ENCODE results near the gene DHX40. TPM values are rescaled to one million over a fixed set of nuclear protein-coding genes. Genes with fewer than 3 reads are reported as not detected.

Gene DHX40
- total and polyA plus RNA-seq, 9 donors, result 24.9 to 45.6 (median 36.9) TPM

DNA sequence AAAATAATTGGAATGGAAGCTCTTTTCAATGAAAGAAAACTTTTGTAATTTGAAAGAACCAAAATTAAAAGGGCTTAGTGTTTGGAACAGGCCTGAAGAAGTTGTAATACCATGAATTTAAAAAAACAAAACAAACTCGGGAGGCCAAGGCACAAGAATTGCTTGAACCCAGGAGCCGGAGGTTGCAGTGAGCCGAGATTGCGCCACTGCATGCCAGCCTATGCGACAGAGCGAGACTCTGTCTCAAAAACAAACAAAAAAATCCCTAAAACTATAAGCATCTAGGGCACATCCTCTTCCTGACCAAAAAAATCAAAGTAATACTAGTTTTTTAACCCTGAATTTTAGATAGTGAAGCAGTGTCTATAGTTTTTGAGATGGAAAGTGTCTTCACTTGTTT lies 67.0 kb downstream of the DHX40 start:
- H3K27ac ChIP-seq, result no peak overlapping the region
- WGBS, 3 donors, result 71 to 89% (median 75%) methylated on average over 6 of the region's 6 CpGs
- H3K4me3 ChIP-seq, result no peak overlapping the region
- no peaks in the 10 kb centered on the region for H3K9me3 ChIP-seq
- no peak for DNase-seq
- no peaks in the 10 kb centered on the region for H3K27me3 ChIP-seq
- intact Hi-C loops (cut with DNase I), result no loop called here
- peaks cover 11% of the 10 kb centered on the region for H3K4me1 ChIP-seq (ENCODE audit: insufficient read depth)
- no peaks in the 10 kb centered on the region for H3K36me3 ChIP-seq
- TF ChIP-seq POLR2A (IDR thresholded peaks at IDR 0.05) (no peak), EP300 (IDR thresholded peaks at IDR 0.05) (no peak)
- TF ChIP-seq, protein P1, sequence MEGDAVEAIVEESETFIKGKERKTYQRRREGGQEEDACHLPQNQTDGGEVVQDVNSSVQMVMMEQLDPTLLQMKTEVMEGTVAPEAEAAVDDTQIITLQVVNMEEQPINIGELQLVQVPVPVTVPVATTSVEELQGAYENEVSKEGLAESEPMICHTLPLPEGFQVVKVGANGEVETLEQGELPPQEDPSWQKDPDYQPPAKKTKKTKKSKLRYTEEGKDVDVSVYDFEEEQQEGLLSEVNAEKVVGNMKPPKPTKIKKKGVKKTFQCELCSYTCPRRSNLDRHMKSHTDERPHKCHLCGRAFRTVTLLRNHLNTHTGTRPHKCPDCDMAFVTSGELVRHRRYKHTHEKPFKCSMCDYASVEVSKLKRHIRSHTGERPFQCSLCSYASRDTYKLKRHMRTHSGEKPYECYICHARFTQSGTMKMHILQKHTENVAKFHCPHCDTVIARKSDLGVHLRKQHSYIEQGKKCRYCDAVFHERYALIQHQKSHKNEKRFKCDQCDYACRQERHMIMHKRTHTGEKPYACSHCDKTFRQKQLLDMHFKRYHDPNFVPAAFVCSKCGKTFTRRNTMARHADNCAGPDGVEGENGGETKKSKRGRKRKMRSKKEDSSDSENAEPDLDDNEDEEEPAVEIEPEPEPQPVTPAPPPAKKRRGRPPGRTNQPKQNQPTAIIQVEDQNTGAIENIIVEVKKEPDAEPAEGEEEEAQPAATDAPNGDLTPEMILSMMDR (IDR thresholded peaks at IDR 0.05), result no peak

DNA sequence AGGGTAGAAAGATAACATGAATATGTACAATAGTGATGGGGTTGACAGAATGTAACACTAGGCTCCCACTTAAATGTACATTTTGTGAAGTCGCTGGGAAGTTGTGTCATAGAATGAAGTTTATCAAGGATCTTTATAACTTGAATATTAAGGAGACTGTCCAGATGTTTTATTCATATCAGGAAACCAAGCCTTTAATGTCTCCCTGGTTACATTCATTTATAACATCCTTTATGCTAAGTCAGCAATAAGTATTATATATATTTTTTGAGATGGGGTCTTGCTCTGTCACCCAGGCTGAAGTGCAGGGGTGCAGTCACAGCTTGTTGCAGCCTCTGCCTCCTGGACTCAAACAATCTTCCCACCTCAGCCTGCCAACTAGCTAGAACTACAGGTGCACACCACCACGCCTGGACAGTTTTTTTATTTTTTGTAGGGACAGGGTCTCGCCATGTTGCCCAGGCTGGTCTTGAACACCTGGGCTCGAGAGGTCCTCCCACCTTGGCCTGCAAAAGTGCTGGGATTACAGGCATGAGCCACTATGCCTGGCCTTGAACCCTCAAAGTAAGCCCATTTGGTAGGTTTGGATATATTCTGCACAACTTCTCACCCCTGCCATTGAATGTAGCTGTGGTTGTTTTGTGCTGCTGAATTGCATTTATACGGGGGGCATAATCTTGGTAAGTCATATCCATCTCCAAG lies 68.4 kb downstream of the DHX40 start:
- H3K4me1 ChIP-seq (ENCODE audit: insufficient read depth), result peaks cover 9% of the 10 kb centered on the region
- TF ChIP-seq EP300 (IDR thresholded peaks at IDR 0.05) (no peak), POLR2A (IDR thresholded peaks at IDR 0.05) (no peak)
- TF ChIP-seq, protein P1 (IDR thresholded peaks at IDR 0.05), result no peak
- no peak for DNase-seq
- no peak overlapping the region for H3K4me3 ChIP-seq
- 77 to 82% (median 82%) methylated on average over 5 of the region's 5 CpGs for WGBS, 3 donors
- no peaks in the 10 kb centered on the region for H3K36me3 ChIP-seq
- no peaks in the 10 kb centered on the region for H3K27me3 ChIP-seq
- H3K9me3 ChIP-seq, result no peaks in the 10 kb centered on the region
- H3K27ac ChIP-seq, result no peak overlapping the region
- intact Hi-C loops (cut with DNase I), result no loop called here

DNA sequence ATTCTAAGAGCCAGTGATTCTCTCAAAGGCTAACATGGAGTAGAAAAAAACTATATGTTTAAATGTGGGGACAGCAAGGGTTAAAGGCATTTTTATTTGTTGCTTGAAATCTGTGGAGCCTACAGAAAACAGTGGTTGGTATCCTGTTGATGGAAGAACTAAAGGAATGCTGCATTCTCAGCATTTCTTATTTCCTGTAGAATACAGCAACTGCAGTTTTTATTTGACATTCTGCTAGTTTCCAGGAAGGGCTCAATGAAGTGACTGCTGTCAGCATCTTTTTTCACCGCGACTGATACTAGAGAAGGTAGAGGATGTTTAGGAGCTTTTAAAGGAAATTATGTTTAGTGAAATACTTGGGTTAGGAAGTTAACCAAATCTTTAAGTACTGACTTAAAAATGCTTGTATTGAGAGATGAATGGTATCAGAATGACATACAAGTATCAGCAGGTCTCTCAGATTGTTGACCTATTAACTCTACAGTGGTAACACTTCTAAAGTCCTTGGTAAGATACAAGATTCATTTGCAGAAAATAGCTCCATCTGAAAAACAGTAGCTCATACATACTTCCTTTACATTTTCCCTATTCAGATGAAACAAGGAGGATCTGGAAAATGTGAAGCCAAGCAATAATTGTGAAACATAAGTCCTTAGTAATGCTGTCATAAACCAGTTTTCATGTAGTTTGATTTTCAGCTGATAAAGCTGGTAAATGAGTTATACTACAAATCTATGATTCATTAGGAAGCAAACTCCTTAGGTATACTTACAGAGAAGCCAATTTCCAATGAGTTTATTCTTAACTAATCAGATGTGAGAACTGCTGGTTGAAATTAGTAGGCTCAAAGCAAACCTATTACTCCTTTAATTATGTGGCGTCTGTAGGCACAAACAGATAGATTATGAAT lies 69.5 kb downstream of the DHX40 start:
- DNase-seq, result no peak
- Histone ChIP-seq H3K9me3 (no peaks in the 10 kb centered on the region), H3K4me1 (ENCODE audit: insufficient read depth) (peaks cover 9% of the 10 kb centered on the region), H3K4me3 (no peak overlapping the region), H3K27ac (no peak overlapping the region), H3K27me3 (no peaks in the 10 kb centered on the region), H3K36me3 (no peaks in the 10 kb centered on the region)
- 31 to 37% (median 34%) methylated on average over 3 of the region's 3 CpGs for WGBS, 3 donors
- intact Hi-C loops (cut with DNase I), result no loop called here
- TF ChIP-seq POLR2A (IDR thresholded peaks at IDR 0.05) (no peak), EP300 (IDR thresholded peaks at IDR 0.05) (no peak)

DNA sequence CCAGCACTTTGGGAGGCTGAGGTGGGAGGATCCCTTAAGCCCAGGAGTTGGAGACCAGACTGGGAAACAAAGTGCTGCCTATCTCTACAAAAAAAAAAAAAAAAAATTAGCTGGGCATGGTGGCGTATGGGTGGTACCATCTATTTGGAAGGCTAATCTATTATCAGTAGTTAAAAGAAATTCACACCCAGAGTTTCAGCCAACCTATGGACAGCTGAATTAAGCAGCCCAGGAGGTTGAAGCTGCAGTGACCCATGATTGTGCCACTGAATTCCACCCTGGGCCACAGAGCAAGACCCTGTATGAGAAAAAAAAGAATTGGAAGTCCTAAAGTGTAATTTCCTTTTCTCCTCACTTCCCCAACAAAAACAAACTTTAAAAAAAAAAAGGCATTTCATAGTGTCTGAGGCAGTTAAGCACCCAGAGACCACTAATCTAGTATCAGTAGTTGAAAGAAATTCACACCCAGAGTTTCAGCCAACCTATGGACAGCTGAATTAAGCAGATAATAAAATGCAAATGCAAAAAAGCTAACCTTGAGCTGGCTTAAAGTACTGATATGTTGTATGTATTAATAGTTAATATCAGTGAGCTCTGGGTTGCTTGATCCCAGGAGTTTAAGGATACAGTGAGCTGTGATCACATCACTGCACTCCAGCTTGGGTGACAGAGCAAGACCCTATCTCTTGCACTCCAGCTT lies 72.4 kb downstream of the DHX40 start:
- TF ChIP-seq EP300 (IDR thresholded peaks at IDR 0.05) (no peak), POLR2A (IDR thresholded peaks at IDR 0.05) (no peak)
- TF ChIP-seq, protein P1 (IDR thresholded peaks at IDR 0.05), result no peak
- 87 to 91% (median 88%) methylated on average over 1 of the region's 1 CpG for WGBS, 3 donors
- Histone ChIP-seq H3K27ac (no peak overlapping the region), H3K36me3 (no peaks in the 10 kb centered on the region), H3K4me3 (no peak overlapping the region), H3K4me1 (ENCODE audit: insufficient read depth) (peaks cover 6% of the 10 kb centered on the region), H3K9me3 (no peaks in the 10 kb centered on the region), H3K27me3 (no peaks in the 10 kb centered on the region)
- intact Hi-C loops (cut with DNase I), result no loop called here
- DNase-seq, result no peak
